ENCODE data around the gene PLEKHH1.

- no peak for TF ChIP-seq CTCF (IDR thresholded peaks at IDR 0.05)
- no peak for TF ChIP-seq EP300 (IDR thresholded peaks at IDR 0.05)
- no peak for TF ChIP-seq POLR2A (IDR thresholded peaks at IDR 0.05)
- no peak for TF ChIP-seq POLR2AphosphoS5 (IDR thresholded peaks at IDR 0.05)
Observed at GRCh38 chr14:67580336-67581171, 47.5 kb downstream of the PLEKHH1 start.
